Suprapubic skin (tissue), 3 donors: Measurements from ENCODE around the gene TECPR2.

ENCODE experiments used
- POLR2A ChIP-seq, 2 donors: fragments of 450-650 bp; IDR thresholded peaks; one replicate each; pipeline ENCODE4 v1.6.1; 2017; ENCODE audit warnings: antibody characterized with exemption in 2 of 2, mild to moderate bottlenecking in 2 of 2, moderate library complexity in 2 of 2
- TF ChIP-seq, protein P1 (sequence below), 2 donors: fragments of 200-600 bp in 1 of 2; fragments of 450-650 bp in 1 of 2; sonication (generic) in 1 of 2; IDR thresholded peaks; one replicate each; pipeline ENCODE4 v1.5.1; 2016 to 2019; ENCODE audit warnings: antibody characterized with exemption in 2 of 2, mild to moderate bottlenecking in 1 of 2, moderate library complexity in 1 of 2

DNA sequence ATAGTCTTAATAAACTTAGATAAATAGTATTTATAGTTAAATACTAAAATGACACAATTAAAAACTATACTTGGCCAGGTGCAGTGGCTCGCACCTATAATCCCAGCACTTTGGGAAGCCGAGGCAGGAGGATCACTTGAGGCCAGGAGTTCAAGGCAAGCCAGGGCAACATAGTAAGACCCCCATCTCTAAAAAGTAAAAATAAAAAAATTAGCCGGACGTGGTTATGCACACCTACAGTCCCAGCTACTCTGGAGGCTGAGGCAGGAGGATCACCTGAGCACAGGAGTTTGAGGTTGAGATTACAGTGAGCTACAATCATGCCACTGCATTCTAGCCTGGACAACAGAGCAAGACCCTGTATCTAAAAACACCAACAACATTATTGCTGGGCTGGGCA lies 16.1 kb upstream of the TECPR2 start:
- no peak for TF ChIP-seq POLR2A (IDR thresholded peaks at IDR 0.05)
- TF ChIP-seq, protein P1, sequence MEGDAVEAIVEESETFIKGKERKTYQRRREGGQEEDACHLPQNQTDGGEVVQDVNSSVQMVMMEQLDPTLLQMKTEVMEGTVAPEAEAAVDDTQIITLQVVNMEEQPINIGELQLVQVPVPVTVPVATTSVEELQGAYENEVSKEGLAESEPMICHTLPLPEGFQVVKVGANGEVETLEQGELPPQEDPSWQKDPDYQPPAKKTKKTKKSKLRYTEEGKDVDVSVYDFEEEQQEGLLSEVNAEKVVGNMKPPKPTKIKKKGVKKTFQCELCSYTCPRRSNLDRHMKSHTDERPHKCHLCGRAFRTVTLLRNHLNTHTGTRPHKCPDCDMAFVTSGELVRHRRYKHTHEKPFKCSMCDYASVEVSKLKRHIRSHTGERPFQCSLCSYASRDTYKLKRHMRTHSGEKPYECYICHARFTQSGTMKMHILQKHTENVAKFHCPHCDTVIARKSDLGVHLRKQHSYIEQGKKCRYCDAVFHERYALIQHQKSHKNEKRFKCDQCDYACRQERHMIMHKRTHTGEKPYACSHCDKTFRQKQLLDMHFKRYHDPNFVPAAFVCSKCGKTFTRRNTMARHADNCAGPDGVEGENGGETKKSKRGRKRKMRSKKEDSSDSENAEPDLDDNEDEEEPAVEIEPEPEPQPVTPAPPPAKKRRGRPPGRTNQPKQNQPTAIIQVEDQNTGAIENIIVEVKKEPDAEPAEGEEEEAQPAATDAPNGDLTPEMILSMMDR (IDR thresholded peaks at IDR 0.05), result no peak
